IPS DF 4.7 (cell line): ENCODE data around the gene PLCB2.

Experiments
- DNase-seq: peaks from one replicate; pipeline ENCODE4 v3.0.0-alpha.2; 2013; ENCODE audit warnings: low spot score; ENCODE audit errors: extremely low read depth

Gene PLCB2

DNA sequence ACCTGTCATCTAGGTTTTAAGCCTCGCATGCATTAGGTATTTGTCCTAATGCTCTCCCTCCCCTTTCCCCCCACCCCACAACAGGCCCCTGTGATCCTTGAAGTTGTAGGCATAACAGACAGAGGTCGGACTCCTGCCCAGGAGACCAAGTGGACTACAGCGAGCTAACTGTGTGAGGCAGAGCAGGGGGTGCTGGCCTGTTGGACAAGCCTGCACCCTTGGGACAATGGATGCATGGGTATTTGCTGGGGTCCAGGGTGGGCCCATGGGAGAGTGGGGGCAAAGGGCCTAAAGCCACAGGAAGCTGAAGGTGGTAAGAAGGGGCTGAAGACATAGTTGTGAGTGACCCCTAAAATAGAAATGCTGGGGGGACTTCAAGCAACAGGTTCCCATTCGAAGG lies 2.5 kb downstream of the PLCB2 start:
- no peak for DNase-seq

DNA sequence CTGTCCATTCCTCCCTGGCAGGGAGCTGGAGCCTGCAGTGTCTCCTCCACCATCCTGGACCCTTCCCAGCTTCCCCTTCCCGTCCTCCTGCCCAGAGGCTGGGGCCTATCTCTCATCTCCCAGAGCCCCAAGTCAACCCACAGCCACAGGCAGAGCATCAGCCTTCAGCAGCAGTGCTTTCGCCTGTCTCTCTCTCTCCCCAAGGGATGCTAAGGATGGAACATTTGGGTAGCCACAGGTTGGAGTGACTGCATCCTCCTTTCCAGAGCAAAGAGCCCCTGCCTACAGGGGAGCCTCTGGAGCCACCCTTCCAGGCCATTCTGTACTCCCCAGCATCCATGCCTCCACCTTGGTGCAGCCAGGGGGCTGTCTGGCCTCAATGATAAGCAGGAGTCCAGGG lies 4.2 kb downstream of the PLCB2 start:
- DNase-seq = no peak

DNA sequence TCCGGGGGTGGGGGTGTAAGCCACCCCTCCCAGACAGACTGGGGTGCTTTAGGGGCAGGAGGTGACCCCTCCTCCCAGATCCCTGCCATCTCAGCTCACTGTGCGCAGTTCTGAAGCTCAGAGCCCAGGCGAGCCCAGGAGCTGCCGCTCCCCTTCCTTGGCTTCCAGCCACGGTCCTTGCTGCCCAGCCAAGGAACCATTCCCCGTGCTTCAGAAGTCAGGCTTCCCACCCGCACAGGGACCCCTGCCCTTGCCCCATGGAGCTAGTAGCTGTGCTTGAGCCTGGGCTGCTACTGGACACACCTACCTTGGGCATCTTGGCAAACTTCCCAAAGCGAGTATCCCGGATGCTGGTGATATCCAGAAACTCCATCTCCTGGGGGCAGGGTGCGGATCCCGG lies 4.8 kb downstream of the PLCB2 start:
- DNase-seq = no peak

DNA sequence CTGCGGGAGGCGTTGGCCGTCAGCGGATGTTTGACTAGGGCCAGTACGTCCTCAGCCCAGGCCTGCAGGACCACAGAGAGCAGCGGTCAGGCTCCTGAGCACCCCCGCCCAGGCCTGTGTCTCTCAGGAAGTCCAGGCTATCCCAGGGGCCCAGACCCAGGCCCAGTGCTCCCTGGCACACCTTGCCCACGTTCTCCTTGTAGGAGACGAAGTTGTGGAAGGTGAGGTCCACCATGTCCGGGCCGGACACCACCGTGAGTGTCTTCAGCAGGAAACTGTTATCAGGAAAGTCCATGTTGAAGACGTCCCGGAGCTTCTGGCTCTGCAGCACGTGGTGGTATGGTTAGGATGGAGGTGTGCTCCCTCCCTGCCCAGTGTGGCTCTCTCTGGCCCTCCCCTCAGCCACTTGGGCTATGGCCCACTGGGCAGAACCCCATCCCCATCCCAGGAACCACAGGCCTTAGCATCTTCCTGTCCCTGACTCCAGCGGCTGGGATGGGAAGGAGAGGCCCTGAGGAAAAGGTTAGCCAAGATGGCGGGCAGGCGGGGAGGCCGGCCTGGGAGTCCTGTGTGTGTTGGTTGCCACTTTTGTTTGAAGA lies 5.3 kb downstream of the PLCB2 start:
- no peak for DNase-seq

DNA sequence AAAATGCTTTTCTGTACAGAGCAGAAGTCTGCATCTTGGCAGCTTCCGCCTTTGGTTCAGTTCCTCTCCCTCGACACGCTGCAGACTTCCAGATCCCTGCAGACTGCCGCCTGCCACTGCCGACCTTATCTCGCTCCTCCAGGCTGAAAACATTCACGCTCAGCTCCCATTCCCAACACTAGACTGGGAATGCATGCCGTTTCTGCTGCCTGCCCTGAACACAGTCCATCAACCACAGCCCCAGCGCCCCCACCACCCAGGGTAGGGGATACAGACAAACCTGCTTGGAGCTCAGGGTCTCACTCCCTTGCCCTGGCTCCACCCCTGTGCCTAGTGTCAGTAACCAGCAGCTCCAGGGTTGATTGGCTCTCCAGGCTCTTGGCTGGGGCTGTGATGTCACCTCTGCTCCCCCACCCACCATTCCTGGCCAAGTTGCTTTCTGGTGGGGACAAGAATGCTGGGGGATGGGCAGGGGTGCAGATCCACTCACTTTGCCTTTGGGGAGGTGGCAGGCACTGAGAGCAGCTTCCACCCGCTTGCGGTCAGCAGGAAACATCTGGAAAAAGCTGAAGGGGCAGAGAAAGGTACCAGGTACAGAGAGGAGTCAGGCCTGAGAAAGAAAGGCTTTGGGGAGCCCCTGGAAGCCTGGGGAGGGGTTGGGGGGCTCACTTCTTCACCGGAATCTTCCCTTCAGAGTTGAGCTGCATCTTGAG lies 6.1 kb downstream of the PLCB2 start:
- no peak for DNase-seq

DNA sequence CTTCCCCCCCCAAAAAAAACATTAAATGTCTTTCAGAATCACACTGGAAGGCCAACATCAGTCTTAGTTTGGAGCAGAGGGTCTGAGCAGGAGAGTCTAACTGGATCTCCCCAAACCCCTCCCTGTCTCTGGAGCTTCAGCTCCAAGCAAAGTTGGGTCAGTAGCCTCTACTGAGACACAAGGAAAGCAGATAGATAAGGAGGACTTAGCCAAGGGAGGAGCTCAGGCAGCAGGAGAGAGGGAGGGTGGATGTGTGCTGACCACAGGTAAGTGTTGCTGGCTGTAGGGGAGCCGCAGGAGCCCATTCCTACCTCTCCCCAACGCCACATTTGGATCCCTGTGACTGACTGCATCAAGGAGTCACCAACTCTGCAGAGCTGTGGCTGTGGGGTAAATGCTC lies 7.0 kb downstream of the PLCB2 start:
- DNase-seq = no peak

DNA sequence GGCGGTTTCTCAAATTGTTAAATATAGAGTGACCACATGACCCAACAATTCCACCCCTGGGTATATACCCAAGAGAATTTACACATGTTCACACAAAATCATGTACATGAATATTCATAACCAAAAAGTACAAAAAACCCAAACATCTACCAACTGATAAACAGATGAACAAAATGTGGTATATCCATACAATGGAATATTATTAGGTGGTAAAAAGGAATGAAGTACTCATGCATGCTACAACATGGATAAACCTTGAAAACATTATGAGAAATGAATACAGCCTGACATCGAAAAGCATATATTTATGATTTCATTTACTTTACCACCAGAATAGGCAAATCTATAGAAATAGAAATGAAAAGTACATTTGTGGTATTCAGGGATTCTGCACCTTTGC lies 7.4 kb downstream of the PLCB2 start:
- DNase-seq = no peak

DNA sequence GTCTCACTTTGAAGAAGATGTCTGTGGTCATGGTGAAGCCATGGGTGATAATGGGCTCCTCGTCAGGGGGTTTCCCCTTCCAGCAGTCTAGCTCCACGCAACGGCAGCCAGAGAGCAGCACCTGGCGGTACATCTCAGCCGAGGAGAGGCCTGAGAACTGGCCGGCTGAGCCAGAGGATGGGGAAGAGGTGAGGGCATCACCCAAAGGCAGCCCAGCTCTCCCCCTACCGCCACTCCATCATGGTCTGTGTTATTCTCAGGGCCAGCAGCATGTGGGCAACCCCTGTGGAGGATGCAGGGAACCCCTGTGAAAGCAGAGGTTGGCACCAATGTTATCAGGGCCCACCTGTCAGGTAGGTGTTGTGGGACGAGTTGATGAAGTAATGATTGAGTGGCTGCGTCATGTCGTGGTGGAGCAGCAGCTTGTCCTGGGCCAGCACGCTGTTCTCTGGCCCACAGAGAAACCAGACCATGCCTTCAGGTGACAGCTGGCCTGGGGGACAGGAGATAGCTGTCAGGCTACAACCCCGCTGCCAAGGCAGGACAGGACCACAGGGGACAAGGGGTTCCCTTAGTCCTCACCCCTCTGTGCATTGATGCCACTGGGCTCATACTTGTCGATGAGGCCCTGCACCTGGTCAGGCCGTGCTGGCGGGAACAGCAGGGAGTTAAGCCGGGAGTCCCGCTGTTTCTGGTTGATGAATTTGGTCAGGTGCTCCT lies 9.4 kb downstream of the PLCB2 start:
- no peak for DNase-seq

DNA sequence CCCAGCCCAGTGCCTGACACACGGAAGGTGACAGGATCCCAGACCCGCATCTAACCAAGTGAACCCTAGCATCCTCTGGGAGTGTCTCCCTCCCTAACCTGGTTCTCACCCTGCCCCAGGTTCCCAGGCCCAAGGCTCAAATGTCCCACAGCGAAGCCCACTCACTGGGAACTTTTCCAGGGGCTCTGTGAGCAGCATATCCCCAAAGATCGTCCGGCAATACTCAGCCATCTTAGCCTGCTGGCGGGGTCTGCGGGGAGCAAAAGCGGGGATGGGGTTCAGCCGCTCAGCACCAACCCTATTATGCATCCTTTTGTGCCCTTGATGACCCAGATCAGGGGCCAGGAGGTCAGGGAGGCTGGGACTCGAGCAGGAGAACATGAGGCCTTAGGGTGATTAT lies 10.4 kb downstream of the PLCB2 start:
- DNase-seq = no peak

DNA sequence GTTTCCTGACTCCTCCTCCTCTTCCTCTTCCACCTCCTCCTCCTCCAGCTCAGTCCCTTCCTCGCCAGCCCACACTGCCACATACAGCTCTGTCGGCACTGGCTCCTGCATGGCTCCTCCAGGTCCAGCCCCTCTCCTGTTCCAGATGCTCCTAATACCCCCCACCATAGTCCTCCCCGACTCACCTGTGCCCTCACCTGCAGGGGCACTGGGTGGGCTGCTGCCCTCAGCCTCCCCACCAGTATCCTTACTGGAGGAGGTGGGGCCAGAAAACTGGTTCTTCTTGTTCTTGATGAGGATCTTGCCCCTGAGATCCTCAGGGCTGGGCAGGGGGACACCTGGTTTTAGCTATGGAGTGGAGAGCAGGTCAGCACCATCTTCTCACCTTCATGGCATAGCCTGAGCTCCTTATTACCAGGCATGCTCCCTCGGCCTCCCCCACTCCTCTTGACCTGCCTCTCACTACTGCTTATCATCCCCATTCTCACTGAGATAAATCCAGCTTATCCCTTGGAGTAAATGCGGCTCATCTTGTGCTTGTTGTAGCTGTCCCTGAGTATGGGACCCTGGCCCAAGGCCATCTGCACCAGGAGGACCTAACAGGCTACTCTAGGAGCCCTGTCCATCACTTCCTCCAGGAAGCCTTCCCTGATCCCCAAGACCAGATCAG lies 11.0 kb downstream of the PLCB2 start:
- no peak for DNase-seq

DNA sequence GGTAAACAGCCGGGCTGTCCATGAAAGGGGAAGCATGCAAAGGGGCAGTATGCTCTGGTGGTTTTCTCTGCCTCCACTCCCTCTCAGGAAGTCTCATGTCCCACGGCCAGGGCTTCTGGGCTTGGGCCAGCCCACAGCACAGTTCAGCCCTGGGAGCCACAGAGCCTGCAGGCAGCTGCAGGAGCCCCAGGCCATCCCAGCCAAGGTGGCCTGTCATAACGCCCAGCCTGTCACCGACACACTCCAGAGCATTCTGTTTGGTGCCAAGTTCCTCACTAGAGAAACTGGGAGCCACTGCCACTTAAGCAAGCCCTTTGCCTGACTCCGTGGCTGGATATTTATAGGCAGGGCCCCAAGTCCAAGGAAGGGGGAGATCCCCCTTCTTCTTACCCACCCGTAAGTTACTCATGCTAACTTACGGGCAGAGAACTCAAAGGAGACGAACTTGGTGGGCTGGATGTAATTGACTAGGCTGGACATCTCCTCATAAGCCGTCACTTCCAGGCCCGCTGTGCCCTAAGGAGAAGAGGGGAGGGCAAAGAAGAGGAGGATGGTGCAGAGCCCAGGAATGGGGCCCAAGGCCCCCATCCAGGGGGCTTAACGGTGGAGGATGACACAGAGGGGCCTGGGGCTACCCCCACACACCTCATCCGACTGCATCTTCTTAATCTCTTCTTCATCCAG lies 11.7 kb downstream of the PLCB2 start:
- DNase-seq = no peak

DNA sequence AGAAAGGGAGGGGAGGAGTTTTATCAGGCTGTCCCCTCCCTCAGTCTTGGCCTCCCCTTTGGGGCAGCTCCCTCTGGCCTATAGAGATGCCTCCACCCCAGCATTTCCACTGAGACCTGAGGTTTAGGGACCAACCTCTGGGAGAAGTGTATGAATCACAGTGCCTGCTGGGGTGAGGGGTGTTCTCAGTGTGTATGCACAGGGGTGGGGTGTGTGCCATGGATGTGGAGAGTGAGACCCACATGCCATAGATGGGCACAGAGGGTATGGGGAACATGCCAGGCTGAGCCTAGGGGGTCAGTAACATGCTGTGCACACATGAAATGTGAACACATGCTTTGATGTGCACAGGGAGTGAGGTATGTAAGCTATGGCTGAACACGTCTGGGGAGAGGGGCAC lies 12.4 kb downstream of the PLCB2 start:
- no peak for DNase-seq

DNA sequence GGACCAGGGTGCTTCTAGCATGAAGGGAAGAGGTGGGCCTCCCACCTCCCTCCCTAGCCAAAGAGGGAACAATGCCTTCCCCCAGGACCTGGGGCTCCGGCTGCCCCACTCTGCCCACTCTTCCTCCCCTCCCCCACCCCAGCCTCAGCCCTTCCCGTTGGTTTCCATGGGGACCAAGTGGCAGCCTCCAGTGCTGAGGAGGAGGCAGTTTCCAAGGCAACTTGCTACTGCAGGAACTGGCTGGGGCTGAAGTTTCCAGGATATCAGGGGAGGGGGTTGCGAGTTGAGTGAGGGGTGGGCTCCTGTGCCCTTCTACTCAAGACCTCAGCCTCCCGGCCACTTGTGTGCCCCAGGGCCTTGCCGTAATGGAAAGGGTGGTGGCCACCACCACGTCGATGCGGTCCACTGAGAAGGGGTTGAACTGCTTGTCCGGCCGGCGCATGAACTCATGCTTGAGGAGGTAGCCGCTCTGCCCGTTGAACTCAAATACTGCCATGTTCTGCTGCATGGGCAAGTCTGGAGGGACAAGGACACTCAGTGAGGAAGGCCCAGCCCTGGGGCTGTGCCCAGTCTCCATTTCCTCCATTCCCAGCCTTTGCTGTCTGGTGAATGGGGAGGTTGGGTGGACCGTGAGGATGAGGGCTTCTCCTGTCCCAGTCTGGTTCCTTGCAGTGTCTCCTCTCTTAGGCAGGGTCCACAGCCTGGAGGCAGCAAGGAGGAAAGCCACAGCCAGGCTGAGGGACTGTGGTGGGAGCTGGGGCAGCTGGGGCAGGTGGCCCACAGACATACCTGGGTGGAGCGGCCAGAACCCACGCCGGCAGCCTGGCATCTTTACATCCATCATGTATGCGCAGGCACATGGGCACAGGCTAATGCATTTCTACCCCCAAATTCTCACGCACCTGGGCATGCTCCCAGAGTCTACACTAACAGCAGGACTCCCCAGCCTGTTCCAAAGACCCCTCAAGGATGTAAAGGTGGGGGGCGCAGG lies 13.5 kb downstream of the PLCB2 start:
- DNase-seq = no peak

DNA sequence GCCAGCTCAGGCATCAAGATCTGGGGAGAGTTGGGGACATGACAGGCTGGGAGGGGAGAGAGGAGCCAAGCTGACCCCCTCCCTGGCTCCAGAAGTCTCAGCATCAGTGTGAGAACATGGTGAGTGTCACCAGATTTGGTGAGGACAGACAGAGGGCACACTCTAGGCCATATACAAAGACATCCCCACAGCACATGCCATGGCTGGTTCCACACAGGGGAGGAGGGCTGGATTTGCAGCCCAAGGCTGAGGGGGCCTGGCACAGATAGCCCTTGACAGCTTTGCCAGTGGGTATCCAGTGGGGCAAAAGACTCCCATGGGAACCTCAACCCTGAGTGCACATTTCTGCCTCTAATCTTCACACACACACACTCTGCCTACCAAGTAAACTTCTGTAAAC lies 14.7 kb downstream of the PLCB2 start:
- DNase-seq = no peak

DNA sequence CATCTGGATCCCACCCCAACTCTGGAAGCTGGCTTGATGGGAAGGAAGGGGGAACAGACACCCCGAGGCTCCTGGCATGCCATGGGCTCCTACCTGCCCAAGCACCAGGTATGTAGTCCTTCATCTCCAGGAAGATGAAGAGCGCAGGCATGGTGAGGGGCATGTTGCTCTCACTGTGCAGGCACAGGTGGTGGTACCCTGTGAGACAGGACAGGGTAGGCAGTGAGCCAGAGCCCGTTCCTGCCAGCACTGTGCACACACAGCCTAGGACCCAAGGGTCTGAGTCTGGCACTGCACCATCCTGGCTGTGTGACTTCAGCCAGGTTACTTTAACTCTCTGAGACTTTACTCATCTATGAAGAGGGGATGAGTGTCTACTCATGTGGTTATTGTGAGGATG lies 15.5 kb downstream of the PLCB2 start:
- DNase-seq = no peak

DNA sequence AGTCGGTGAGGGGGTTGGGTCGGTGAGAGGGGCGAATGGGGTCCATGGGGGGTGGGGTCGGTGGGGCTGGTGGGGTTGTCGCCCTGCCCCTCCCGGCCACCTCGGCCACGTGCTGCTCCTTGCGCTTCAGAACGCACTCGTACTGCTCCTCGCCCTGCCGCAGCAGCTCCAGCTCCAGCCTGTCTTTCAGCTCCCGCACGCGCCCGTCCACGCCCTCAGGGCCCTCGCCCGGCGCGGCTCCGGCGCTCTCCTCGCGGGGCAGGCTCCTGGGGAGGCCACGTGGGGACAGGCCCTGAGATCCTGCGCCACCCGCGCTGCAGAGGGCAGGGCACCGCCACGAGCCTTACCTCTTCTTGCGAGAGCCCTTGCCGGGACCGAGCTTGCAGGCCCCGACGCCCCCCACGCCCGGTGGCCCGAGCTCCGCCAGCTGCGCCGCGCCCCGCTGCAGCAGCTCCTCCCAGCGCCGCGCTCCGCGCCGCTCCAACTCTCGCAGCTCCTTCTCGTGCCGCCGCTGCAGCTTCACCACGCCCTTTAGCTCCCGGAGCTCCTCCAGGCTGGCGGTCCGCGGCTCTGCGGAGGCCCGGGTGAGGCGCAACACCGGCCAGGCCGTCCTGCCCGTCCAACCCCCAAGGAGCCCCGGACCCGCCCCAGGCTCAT lies 16.7 kb downstream of the PLCB2 start:
- no peak for DNase-seq

DNA sequence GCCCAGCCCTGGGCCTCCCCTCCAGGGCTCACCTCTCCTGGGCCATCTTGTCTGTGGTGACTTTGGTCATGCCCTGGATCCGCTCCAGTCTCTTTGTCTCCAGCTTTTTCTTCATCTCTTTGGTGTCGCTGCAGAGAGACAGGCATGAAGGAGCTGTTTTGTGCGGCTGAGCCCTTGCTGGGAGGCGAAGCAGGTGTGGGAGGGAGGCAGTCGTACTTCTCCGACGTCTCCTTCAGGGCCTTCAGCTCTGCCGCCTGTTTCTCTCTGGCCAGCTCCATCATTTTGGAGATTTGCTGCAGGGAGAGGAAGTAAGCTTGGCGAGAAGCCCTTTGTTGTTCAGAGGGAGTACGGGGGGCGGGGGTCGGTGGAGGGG lies 17.2 kb downstream of the PLCB2 start:
- DNase-seq = no peak

DNA sequence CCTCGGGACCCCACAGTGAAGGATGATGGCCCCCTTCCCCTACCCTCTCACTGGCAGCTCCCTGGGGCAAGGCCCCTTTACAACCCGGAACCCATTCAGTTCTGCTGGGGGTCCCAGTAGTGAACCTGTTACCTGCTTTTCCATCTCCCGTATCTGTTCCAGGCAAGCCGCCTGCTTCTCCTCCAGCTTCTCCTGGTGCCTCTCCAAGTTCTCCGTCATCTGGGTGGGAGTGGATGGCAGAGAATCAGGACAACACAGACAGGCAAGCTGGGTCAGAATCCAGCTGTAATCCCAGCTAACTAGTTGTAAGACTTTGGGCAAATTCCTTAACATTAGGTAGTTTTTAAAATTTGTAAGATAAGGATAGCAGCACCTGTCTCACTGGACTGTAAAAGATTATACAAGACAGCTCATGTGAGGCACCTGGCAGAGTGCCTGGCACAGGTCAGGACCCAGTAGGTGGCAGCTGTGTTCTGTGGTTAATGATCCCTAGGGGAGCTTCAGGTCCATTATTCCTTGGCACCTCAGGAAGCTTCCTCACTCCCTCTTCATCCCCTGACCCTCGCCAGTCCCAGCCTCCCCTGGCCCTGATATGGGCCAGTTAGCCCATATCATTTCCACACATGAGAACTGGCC lies 18.5 kb downstream of the PLCB2 start:
- DNase-seq = no peak

DNA sequence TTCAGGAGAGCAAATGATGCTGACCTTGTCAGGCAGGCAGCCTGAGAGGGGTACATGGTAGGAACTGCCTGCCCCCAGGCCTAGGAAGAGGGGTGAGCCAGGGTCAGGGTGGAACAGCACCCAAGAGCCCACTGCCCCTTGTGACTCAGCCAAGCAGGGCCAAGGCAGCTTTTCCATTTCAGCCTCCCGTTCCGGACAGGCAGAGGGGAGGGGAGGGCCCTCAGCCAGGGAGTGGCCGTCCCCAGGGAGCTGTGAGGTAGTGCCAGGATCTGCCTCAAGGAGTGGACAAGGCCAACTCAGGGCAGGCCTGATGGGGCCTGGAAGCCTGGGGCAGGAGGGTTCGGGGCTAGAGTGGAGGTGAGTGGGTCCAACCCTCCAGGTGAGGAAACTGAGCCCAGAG lies 19.8 kb downstream of the PLCB2 start:
- no peak for DNase-seq

DNA sequence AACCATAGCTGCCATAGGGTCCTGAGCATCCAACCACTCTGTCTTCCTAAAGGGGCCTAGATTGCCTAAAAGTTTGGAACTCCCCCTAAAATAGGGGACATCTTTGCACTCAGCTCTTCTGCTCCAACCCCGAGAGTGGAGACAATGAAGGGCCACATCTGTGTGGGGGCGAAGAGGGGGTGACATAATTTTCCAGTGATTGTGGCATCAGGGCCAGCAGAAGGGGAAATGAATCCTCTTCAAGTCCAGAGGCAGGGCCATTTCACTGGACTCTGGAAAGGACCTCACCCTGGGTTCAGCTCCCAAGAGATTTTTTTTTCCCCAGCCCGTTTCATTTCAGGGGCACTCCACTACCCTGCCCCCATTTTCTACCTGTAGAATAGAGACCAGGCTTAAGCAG lies 20.2 kb downstream of the PLCB2 start:
- DNase-seq = no peak
